ENCODE measurements around the gene SLC24A4. TPM values are rescaled to one million over a fixed set of nuclear protein-coding genes. Genes with fewer than 3 reads are reported as not detected.

Gene SLC24A4
- total RNA-seq, 1 donor from 2014 or later = not detected

DNA sequence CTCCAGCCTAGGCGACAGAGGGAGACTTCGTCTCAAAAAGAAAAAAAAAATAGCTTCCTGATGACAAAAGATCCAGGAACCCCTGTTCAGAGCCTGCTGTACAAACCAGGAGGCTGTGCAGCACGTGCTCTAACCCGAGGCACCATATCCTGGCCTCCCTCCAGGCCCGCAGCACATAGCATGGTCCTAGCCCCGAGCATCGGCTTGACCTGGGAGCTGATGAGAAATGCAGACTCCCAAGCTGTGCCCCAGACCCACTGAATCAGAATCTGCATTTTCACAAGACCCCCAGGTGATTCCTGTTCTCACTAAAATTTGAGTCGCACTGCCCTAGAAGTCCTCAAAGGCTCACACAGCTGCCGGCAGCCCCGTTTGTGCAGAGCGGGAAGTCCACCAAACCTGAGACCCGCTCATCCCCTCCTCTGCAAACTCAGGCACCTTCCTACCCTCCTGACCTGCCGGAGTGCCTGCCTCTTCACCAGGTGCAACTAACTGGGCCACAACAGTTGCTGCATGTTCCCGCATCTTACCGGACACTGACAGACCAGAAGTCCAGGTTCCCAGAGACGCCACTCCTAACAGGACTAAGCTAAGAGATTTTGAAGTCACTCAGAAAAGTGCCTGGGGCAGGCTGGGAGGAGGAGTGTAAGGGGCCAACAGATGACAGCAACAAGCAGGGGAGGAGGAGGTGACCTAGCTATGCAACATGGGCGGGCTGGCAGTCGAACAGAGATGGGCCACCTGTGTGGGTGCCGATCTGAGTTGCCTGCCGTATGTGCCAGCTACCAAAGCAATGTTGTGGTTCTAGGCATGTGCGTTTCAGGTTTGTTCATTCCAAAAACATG lies 166.7 kb downstream of the SLC24A4 start:
- Mint-ChIP-seq H3K36me3 (ENCODE audit: unreplicated experiment) (no peaks in the 10 kb centered on the region), H3K27ac (ENCODE audit: unreplicated experiment) (no peak overlapping the region), H3K9me3 (ENCODE audit: unreplicated experiment) (no peaks in the 10 kb centered on the region), H3K4me1 (ENCODE audit: unreplicated experiment) (peaks cover 10% of the 10 kb centered on the region), H3K4me3 (ENCODE audit: unreplicated experiment) (no peak overlapping the region), H3K27me3 (ENCODE audit: unreplicated experiment) (no peaks in the 10 kb centered on the region)
- TF ChIP-seq, protein P1, sequence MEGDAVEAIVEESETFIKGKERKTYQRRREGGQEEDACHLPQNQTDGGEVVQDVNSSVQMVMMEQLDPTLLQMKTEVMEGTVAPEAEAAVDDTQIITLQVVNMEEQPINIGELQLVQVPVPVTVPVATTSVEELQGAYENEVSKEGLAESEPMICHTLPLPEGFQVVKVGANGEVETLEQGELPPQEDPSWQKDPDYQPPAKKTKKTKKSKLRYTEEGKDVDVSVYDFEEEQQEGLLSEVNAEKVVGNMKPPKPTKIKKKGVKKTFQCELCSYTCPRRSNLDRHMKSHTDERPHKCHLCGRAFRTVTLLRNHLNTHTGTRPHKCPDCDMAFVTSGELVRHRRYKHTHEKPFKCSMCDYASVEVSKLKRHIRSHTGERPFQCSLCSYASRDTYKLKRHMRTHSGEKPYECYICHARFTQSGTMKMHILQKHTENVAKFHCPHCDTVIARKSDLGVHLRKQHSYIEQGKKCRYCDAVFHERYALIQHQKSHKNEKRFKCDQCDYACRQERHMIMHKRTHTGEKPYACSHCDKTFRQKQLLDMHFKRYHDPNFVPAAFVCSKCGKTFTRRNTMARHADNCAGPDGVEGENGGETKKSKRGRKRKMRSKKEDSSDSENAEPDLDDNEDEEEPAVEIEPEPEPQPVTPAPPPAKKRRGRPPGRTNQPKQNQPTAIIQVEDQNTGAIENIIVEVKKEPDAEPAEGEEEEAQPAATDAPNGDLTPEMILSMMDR (IDR thresholded peaks at IDR 0.05) = no peak
- peak; percentile 69 for DNase-seq (ENCODE audit: extremely low spot score, unreplicated experiment)

DNA sequence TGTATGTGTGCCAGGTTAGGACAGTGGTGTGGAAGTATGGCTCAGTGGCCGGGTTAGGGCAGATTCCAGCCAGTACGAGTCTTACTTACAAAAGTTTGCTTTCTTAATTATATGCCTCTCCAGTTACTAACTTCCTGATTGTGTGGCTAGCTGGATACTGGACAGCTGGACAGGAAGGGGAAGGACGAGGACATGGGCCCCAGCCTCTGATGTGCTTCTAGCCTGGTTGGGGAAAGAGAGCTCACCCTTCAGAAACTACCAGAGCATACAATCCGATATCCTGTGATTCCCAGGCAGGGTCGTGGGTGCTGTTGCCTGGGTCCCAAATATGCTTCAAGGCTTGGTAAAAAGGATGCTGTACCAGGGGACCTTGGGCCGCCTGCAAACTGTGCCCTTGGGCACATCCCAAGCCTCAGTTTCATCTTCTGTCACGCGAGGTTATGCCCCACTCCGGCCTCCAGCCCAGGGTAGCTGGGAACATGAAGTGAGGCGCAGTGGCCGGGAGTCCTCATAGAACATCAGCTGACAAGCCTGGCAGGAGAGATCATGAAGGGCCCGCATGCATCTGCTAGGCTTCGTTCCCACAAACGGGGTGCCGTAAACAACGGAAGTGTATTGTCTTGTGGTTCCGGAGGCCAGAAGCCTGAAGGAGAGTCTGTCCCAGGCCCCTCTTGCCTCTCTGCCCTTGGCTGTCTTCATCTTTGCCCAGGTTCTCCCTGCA lies 167.4 kb downstream of the SLC24A4 start:
- Mint-ChIP-seq H3K4me1 (ENCODE audit: unreplicated experiment) (peaks cover 10% of the 10 kb centered on the region), H3K4me3 (ENCODE audit: unreplicated experiment) (no peak overlapping the region), H3K27me3 (ENCODE audit: unreplicated experiment) (no peaks in the 10 kb centered on the region), H3K27ac (ENCODE audit: unreplicated experiment) (no peak overlapping the region), H3K9me3 (ENCODE audit: unreplicated experiment) (no peaks in the 10 kb centered on the region), H3K36me3 (ENCODE audit: unreplicated experiment) (no peaks in the 10 kb centered on the region)
- TF ChIP-seq, protein P1 (IDR thresholded peaks at IDR 0.05) = no peak
- peak; percentile 77 for DNase-seq (ENCODE audit: extremely low spot score, unreplicated experiment)

DNA sequence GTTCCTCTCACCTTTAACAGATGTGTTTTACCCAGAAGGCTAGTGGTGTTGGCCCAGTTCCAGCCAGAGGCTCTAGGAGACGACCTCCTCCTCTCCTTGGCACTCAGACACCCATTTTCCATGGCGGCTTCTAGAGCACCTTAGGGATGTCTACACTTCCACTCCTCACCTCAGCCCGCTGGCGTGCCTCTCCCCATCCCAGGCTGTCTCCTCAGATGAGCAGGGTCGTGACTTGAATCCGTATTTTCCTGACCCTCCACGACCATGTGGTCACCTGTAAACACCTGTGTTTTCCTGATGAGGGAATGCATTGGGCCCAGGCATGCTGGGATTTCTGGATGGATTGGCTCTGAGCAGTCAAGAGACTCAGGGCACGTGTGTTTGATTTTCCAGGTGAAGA lies 168.8 kb downstream of the SLC24A4 start:
- TF ChIP-seq, protein P1 (IDR thresholded peaks at IDR 0.05) = no peak
- H3K27ac Mint-ChIP-seq (ENCODE audit: unreplicated experiment) = no peak overlapping the region
- no peak overlapping the region for H3K4me3 Mint-ChIP-seq (ENCODE audit: unreplicated experiment)
- H3K27me3 Mint-ChIP-seq (ENCODE audit: unreplicated experiment) = no peaks in the 10 kb centered on the region
- DNase-seq (ENCODE audit: extremely low spot score, unreplicated experiment) = peak; percentile 59
- no peaks in the 10 kb centered on the region for H3K36me3 Mint-ChIP-seq (ENCODE audit: unreplicated experiment)
- H3K9me3 Mint-ChIP-seq (ENCODE audit: unreplicated experiment) = no peaks in the 10 kb centered on the region
- peaks cover 10% of the 10 kb centered on the region for H3K4me1 Mint-ChIP-seq (ENCODE audit: unreplicated experiment)

DNA sequence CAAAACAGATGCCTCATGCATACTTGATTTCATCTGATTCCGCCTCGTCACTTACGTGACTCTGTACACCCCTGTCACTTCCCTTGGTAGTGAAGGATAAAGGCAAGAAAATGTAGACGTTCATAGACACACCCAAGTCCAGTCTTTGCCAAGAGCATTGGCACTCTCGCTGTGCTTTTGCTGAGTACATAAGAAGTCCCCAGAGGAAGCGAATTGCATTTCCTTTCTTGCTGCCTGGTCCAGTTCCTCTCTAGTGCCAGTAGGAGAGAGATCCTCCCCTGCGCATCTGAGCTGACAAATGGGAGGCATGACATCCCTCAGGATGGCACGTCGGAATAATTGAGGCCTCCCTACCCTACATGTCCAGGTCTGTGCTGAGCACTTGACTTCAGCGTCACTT lies 169.3 kb downstream of the SLC24A4 start:
- no peak for DNase-seq (ENCODE audit: extremely low spot score, unreplicated experiment)
- H3K27ac Mint-ChIP-seq (ENCODE audit: unreplicated experiment) = no peak overlapping the region
- TF ChIP-seq, protein P1 (IDR thresholded peaks at IDR 0.05) = no peak
- H3K4me1 Mint-ChIP-seq (ENCODE audit: unreplicated experiment) = peaks cover 6% of the 10 kb centered on the region
- H3K4me3 Mint-ChIP-seq (ENCODE audit: unreplicated experiment) = no peak overlapping the region
- H3K36me3 Mint-ChIP-seq (ENCODE audit: unreplicated experiment) = no peaks in the 10 kb centered on the region
- H3K27me3 Mint-ChIP-seq (ENCODE audit: unreplicated experiment) = no peaks in the 10 kb centered on the region
- H3K9me3 Mint-ChIP-seq (ENCODE audit: unreplicated experiment) = no peaks in the 10 kb centered on the region

DNA sequence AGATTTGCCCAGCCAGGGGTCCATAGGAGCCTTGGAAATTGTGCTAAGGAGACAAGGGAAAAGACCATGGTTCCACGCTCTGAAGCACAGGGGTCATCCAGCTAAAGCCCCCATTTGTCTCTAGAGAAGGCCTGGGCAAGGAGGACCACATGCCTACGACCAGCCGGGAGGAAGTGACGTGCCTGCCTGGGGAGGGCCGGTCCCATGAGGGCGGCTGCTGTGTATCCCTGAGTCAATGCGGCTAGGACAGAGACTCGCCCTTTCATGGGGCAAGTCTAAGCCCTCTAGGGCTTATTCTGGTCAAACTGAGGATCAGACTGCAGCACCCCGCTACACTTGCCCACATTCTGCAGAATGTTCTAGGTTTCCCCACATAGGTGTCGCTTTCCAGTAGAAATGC lies 170.1 kb downstream of the SLC24A4 start:
- Mint-ChIP-seq H3K27me3 (ENCODE audit: unreplicated experiment) (no peaks in the 10 kb centered on the region), H3K4me1 (ENCODE audit: unreplicated experiment) (peaks cover 4% of the 10 kb centered on the region), H3K4me3 (ENCODE audit: unreplicated experiment) (no peak overlapping the region), H3K9me3 (ENCODE audit: unreplicated experiment) (no peaks in the 10 kb centered on the region), H3K36me3 (ENCODE audit: unreplicated experiment) (no peaks in the 10 kb centered on the region), H3K27ac (ENCODE audit: unreplicated experiment) (no peak overlapping the region)
- DNase-seq (ENCODE audit: extremely low spot score, unreplicated experiment) = no peak
- TF ChIP-seq, protein P1 (IDR thresholded peaks at IDR 0.05) = no peak
